SK-N-SH treated with all-trans-retinoic acid at 6 μM for 48 hours (cell line): ENCODE data around the gene MMP26.
"Not testable (repeated sequence)": the region's sequence is repeated elsewhere in the genome, so short reads cannot be mapped to it uniquely, and the experiment has no call there.

ENCODE experiments used
- ATAC-seq: fragments of 200-7000 bp; cut with Tn5 transposase; 3 replicates; pipeline ENCODE4 v1.9.1; 2020; ENCODE audit warnings: mild to moderate bottlenecking, moderate library complexity
- ARNTL ChIP-seq: fragments of 450-650 bp; formaldehyde crosslinking; IDR thresholded peaks from 2 replicates; pipeline ENCODE4 v1.5.0; 2020; ENCODE audit warnings: low read depth, mild to moderate bottlenecking, moderate library complexity, borderline replicate concordance
- BACH2 ChIP-seq: fragments of 250-450 bp; sonication (Bioruptor Pico); IDR thresholded peaks from 2 replicates; pipeline ENCODE4 v1.9.0; 2021; ENCODE audit warnings: mild to moderate bottlenecking, borderline replicate concordance
- CREB5 ChIP-seq: fragments of 250-450 bp; sonication (Bioruptor Pico); IDR thresholded peaks from 2 replicates; pipeline ENCODE4 v1.5.1; 2020; ENCODE audit warnings: low read depth, mild to moderate bottlenecking, moderate library complexity
- CSDC2 ChIP-seq: fragments of 250-450 bp; sonication (Bioruptor Pico); IDR thresholded peaks from 2 replicates; pipeline ENCODE4 v1.5.0; 2020; ENCODE audit warnings: mild to moderate bottlenecking, moderate library complexity
- CSRNP3 ChIP-seq: fragments of 250-450 bp; sonication (Bioruptor Pico); IDR thresholded peaks from 2 replicates; pipeline ENCODE4 v1.5.1; 2021; ENCODE audit warnings: mild to moderate bottlenecking, moderate library complexity
- GLIS3 ChIP-seq: fragments of 250-450 bp; sonication (Bioruptor Pico); IDR thresholded peaks from 2 replicates; pipeline ENCODE4 v1.5.0; 2020; ENCODE audit warnings: mild to moderate bottlenecking, moderate library complexity
- ISL1 ChIP-seq: fragments of 250-450 bp; sonication (Bioruptor Pico); IDR thresholded peaks from 2 replicates; pipeline ENCODE4 v2.1.2; 2022; ENCODE audit warnings: mild to moderate bottlenecking, moderate library complexity
- OSR1 ChIP-seq: fragments of 250-450 bp; sonication (Bioruptor Pico); IDR thresholded peaks from 2 replicates; pipeline ENCODE4 v1.8.0; 2022; ENCODE audit warnings: moderate library complexity, mild to moderate bottlenecking, inconsistent platforms
- PATZ1 ChIP-seq: fragments of 250-450 bp; sonication (Bioruptor Pico); IDR thresholded peaks from 2 replicates; pipeline ENCODE4 v1.8.0; 2020; ENCODE audit warnings: mild to moderate bottlenecking, moderate library complexity, borderline replicate concordance
- PPARA ChIP-seq: fragments of 250-450 bp; sonication (Bioruptor Pico); IDR thresholded peaks from 2 replicates; pipeline ENCODE4 v1.5.0; 2020; ENCODE audit warnings: mild to moderate bottlenecking, borderline replicate concordance
- RARB ChIP-seq: fragments of 250-450 bp; sonication (Bioruptor Pico); IDR thresholded peaks from 2 replicates; pipeline ENCODE4 v1.8.0; 2021; ENCODE audit warnings: mild to moderate bottlenecking, moderate library complexity
- SNAI2 ChIP-seq: fragments of 250-450 bp; sonication (Bioruptor Pico); IDR thresholded peaks from 2 replicates; pipeline ENCODE4 v1.5.0; 2020; ENCODE audit warnings: mild to moderate bottlenecking, moderate library complexity
- TCF4 ChIP-seq: fragments of 250-450 bp; sonication (Bioruptor Pico); IDR thresholded peaks from 2 replicates; pipeline ENCODE4 v1.8.0; 2021; ENCODE audit warnings: mild to moderate bottlenecking, moderate library complexity, borderline replicate concordance
- TOX ChIP-seq: fragments of 250-450 bp; sonication (Bioruptor Pico); IDR thresholded peaks from 2 replicates; pipeline ENCODE4 v1.8.0; 2021; ENCODE audit warnings: mild to moderate bottlenecking, moderate library complexity, borderline replicate concordance
- TSHZ2 ChIP-seq: fragments of 250-450 bp; sonication (Bioruptor Pico); IDR thresholded peaks from 2 replicates; pipeline ENCODE4 v1.5.0; 2020; ENCODE audit warnings: mild to moderate bottlenecking, moderate library complexity
- ZC3H10 ChIP-seq: fragments of 250-450 bp; sonication (Bioruptor Pico); IDR thresholded peaks from 2 replicates; pipeline ENCODE4 v1.5.1; 2021; ENCODE audit warnings: mild to moderate bottlenecking, moderate library complexity
- ZFP3 ChIP-seq: fragments of 250-450 bp; sonication (Bioruptor Pico); IDR thresholded peaks from 2 replicates; pipeline ENCODE4 v1.5.0; 2020; ENCODE audit warnings: mild to moderate bottlenecking, moderate library complexity
- ZFP30 ChIP-seq: fragments of 450-650 bp; formaldehyde crosslinking; IDR thresholded peaks from 2 replicates; pipeline ENCODE4 v1.5.0; 2022; ENCODE audit warnings: mild to moderate bottlenecking, moderate library complexity
- ZNF565 ChIP-seq: fragments of 450-650 bp; formaldehyde crosslinking; conservative IDR thresholded peaks from 2 replicates; pipeline ENCODE4 v1.5.0; 2020; ENCODE audit warnings: low read depth, mild to moderate bottlenecking, moderate library complexity
- ZNF70 ChIP-seq: fragments of 450-650 bp; formaldehyde crosslinking; IDR thresholded peaks from 2 replicates; pipeline ENCODE4 v1.5.0; 2020; ENCODE audit warnings: mild to moderate bottlenecking, moderate library complexity
- ZNF8 ChIP-seq: fragments of 450-650 bp; formaldehyde crosslinking; IDR thresholded peaks from 2 replicates; pipeline ENCODE4 v1.5.0; 2020; ENCODE audit warnings: mild to moderate bottlenecking, moderate library complexity

The MMP26 gene

GRCh38 chr11:4713241-4713640, 8.7 kb downstream of the MMP26 start:
- TF ChIP-seq GLIS3 (CRISPR knock-in tag) = no peak
- no peak for TF ChIP-seq CREB5 (CRISPR knock-in tag)
- no peak for TF ChIP-seq ARNTL (CRISPR knock-in tag)
- no peak for TF ChIP-seq BACH2 (CRISPR knock-in tag)
- TF ChIP-seq ZNF70 (CRISPR knock-in tag) = no peak
- TF ChIP-seq ZNF565 (CRISPR knock-in tag) = no peak
- no peak for TF ChIP-seq ZNF8 (CRISPR knock-in tag)
- no peak for TF ChIP-seq ZFP3 (CRISPR knock-in tag)
- TF ChIP-seq SNAI2 (CRISPR knock-in tag) = no peak
- no peak for TF ChIP-seq TOX
- TF ChIP-seq PPARA (CRISPR knock-in tag) = no peak
- TF ChIP-seq OSR1 = no peak

GRCh38 chr11:4714300-4714699, 9.7 kb downstream of the MMP26 start:
- TF ChIP-seq PATZ1 (CRISPR knock-in tag) (no peak), CREB5 (CRISPR knock-in tag) (no peak), RARB (CRISPR knock-in tag) (no peak), ZC3H10 (CRISPR knock-in tag) (no peak), TOX (no peak), ARNTL (CRISPR knock-in tag) (no peak), CSDC2 (CRISPR knock-in tag) (no peak), TCF4 (CRISPR knock-in tag) (no peak), SNAI2 (CRISPR knock-in tag) (no peak), TSHZ2 (CRISPR knock-in tag) (no peak), ZNF8 (CRISPR knock-in tag) (no peak), ZFP30 (CRISPR knock-in tag) (no peak), ZNF565 (CRISPR knock-in tag) (no peak), ISL1 (CRISPR knock-in tag) (no peak), ZNF70 (CRISPR knock-in tag) (no peak), ZFP3 (CRISPR knock-in tag) (no peak)
- no peak for ATAC-seq

More at GRCh38 chr11:4713241-4713640, 8.7 kb downstream of the MMP26 start:
- no peak for ATAC-seq

- not testable (repeated sequence) for ATAC-seq
Observed at GRCh38 chr11:4722616-4723534, 18.3 kb downstream of the MMP26 start.

- TF ChIP-seq PATZ1 (CRISPR knock-in tag) (no peak), GLIS3 (CRISPR knock-in tag) (no peak), ZFP3 (CRISPR knock-in tag) (no peak), OSR1 (no peak), ISL1 (CRISPR knock-in tag) (no peak), TOX (no peak), CSRNP3 (CRISPR knock-in tag) (no peak), BACH2 (CRISPR knock-in tag) (no peak), ZFP30 (CRISPR knock-in tag) (no peak), TCF4 (CRISPR knock-in tag) (no peak), CREB5 (CRISPR knock-in tag) (no peak)
- no peak for ATAC-seq
Observed at GRCh38 chr11:4727171-4727570, 22.6 kb downstream of the MMP26 start.
